CD4-positive, alpha-beta T cell treated with Interleukin-15 for 1 hour (primary cell): Measurements from ENCODE around the gene CDC16.
"Not testable (repeated sequence)": the region's sequence is repeated elsewhere in the genome, so short reads cannot be mapped to it uniquely, and the experiment has no call there.

Experiments
- DNase-seq: peaks from one replicate; pipeline ENCODE4 v3.0.0-alpha.2; 2020

The CDC16 gene

DNA sequence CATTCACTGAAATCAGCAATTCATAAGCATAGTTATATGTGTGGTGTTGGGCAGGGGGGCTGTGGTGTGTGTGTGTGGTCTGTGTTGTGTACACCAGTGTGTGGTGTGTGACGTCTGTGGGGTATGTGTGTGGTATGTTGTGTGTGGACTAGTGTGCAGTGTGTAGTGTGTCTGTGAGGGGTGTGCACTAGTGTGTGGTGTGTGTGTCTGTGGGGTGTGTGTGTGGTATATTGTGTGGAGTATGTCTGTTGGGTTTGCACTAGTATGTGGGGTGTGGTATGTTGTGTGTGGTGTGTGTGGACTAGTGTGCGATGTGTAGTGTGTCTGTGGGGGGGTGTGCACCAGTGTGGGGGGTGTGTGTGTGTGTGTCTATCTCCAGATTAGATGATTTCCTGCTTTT lies 7.2 kb upstream of the CDC16 start:
- no peak for DNase-seq

DNA sequence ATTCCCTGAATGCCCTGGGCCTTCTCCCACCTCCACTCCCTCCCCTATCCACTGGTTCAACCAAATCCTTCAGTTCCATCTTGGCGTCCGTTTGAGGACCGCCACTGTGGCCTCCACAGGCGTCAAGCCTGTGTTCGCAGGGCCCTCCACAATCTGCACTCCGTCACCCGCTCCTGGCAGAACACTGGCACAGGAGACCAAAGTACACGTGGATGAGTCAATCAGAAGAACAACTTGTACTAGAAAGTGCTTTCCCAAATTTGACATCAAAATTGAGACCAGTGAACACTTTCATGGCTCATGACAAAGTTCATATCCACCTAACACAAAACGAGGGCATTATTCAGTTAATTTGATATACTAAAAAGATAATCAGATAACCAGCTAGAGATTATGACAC lies 6.5 kb upstream of the CDC16 start:
- DNase-seq: no peak

DNA sequence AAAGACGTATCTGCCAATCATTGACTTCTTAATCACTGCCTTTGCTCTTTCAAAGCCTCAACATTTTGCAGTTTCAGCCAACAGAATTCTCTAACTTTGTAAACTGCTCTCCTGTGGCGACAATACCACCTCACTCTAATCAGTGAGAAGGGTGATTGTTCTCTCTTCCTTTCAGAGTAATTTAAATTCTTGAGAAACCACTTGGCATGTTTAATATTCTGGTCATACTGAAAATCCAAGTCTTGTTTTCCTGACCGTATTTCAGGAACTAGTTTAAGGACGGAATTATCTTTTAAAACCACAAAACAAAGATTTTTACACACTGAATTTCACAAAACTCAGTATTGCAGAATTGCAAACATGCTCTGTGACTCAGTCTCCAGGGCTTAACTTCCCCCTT lies 5.2 kb upstream of the CDC16 start:
- no peak for DNase-seq

DNA sequence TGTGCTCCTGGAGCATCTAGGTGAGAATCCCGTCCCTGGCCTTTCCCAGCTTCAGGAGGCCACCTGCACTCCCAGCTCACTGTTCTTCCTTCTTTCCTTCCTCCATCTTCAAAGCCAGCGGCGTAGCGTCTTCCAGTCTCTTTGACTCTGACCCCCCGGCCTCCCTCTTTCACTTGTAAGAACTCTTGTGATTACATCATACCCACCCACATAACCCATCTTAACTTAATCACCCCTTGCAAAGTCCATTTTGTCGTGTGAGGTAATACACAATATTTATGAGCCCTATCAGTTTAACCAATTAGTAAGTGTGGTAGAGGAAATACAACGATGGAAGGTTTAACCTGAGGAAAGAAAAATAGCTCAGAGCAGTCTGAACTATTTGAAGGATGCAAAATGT lies 4.6 kb upstream of the CDC16 start:
- no peak for DNase-seq

DNA sequence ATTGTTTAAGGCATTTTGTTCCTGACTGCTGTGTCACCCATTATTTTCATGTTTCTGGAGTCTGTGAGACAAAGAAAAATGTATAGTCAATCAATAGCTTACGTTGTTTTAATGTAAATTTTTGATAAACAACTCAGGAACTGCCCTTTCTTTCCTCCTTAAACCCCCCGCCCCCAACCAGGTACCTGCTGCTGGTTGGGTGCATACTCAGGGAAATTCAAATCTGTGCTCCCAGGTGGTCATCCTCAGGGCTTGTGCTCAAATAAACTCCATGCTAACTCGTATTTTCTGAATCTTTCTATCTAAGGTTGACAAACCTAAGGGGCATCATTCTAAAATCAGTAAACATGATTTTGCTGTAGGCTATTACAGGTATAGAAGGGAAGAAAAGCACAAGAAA lies 4.1 kb upstream of the CDC16 start:
- DNase-seq: no peak

DNA sequence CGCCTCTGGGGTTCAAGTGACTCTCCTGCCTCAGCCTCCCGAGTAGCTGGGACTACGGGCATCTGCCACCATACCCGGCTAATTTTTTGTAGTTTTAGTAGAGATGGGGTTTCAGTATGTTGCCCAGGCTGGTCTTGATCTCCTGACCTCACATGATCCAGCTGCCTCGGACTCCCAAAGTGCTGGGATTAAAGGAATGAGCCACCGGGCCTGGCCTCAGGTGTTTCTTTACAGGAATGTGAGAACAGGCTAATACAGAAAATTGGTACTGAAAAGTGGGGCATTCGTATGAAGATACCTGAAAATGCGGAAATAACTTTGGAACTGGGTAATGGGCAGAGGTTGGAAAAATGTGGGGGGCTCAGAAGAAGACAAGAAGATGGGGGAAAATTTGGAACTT lies 2.8 kb upstream of the CDC16 start:
- DNase-seq: no peak

DNA sequence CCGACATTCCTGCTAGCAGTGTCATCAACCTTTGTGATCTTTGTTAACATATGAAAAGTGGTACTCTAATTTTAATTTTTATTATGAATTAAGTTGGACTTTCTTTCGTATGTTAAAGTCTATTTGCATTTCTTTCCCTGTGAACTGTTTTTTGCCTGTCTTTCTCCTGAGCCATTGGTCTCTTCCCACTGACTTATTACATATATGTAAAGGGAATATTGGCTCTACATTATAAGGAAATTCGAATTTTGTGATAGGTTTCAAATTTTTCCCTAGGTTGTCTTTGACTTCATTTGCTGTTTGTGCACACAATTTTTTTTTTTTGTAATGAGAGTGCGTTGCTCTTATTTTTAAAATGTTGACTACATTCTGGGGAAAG lies 442 bp upstream of the CDC16 start:
- no peak for DNase-seq

DNA sequence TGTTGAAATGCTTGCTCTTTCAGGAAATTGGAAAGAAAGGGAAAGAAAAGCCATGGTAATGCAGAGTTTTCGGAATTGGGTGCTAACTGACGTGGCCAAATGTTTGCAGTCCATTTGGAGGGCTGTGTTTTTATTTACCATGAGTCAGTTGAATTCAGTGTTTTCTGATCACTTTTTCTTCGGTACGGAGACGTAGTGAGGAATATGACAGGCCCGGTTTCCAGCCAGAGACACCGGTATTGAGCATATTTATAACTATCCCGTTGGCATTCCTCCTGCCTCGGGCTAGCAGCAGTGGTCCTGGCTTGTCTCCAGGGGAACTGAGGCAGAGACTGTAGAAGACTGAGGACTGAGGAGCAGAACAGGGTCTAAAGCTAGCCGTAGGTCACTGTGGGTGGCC lies 1.0 kb downstream of the CDC16 start:
- DNase-seq: no peak

DNA sequence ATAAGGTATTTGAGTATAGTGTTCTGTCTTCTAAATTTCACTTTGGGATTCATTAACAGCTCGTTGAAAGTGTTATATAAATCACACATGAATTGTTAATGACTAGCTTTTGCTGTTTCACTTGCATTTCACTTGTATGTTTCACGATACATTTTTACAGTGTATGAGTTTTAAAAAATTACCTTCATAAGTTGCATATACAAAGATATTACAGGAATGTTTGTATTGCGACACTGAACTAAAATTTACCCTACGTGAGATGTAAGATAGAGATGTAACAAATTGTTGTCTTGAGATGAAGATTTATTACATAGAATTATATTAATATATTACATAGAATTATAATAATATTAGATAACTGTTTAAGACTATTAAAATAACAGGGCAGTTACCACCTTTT lies 1.5 kb downstream of the CDC16 start:
- no peak for DNase-seq

DNA sequence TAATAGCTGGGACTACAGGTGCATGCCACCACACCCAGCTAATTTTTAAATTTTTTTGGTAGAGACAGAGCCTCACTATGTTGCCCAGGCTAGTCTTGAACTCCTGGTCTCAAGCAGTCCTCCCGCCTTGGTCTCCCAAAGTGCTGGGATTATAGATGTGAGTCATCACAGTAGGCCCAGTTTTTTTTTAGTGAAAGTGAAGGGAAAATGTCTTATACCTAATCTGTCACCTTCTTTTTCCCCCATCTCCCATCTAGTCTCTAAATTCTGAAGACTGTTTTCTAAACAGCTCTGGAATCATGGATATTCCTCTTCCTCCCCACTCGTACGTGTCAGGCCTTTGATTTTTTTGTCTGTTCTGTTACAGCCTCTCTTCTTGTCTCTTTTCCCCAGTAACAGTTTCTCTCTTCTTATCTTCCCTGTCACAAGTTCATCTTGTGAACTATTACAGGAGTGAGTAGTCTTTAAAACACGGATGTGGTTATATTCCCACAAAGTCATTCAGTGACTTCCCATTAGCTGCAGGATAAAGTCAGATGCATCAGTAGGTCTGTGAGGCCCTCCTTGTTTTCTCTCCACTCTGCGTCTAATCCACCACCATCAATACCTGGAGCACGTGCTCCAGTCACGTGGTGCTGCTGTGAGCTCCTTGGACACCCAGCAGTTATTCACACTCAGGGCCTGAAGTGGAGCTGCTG lies 2.9 kb downstream of the CDC16 start:
- no peak for DNase-seq

DNA sequence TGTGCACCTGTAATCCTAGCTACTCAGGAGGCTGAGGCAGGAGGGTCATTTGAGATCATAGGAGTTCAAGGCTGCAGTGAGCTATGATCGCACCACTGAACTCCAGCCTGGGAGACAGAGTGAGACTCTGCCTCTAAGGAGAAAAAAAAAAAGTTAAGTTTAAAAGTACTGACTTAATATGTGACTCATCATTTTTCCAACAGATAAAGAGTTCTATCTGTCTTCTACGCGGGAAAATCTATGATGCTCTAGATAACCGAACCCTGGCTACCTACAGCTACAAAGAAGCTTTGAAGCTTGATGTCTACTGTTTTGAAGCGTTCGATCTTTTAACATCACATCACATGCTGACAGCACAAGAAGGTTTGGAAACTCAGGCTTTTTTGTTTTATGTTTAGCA lies 7.2 kb downstream of the CDC16 start:
- DNase-seq: no peak

DNA sequence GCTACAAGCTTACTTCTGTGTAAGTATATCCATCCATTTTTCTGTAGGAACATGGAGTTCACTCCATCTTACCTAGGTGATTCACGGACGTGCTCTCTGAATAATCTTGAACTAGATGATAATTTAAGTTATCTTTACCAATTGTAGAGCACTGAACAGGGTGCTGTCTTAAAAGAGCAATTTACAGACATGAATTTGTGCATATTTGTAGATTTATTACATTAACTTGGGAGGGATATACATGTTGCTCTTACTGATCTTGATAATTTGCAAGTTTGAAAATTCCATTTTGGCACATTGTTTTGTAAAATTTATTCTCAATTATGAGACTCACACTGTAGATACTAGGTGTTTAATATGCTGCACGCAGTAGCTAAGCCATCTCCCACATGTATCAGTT lies 9.3 kb downstream of the CDC16 start:
- no peak for DNase-seq

DNA sequence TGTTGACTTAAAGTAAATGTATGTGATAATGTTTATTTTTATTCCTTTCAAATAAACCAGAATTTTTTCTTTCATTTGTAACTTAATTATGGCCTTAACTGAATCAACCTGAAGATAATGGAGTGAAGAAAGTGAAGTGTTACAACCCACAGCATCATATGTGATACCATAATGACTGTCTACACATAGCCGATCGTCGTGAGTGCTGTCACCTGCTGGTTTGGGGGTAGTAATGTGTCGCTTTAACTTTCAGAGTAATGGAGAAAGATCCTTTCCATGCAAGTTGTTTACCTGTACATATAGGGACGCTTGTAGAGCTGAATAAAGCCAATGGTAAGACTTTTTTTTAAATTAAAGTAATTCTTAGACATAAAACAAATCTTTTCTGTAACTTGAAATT lies 9.9 kb downstream of the CDC16 start:
- DNase-seq: no peak

DNA sequence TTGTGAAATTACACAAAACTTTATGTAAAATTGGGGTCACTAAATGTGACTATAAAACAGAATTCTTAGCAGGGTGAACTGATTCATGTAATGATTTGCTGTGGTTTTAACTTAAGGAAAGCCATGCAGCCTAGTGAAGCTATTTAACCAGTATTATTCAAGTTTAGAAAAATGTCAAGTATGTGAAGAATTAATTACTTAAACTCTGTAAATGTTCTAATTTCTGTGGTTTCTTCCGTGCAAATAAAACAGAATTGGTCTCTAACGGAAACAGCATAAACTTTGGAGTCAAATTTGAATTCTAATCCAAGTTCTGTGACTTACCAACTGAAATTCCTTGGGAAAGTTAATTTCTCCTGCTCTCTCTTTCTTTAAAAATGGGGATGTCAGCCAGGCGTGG lies 13.3 kb downstream of the CDC16 start:
- DNase-seq: no peak

DNA sequence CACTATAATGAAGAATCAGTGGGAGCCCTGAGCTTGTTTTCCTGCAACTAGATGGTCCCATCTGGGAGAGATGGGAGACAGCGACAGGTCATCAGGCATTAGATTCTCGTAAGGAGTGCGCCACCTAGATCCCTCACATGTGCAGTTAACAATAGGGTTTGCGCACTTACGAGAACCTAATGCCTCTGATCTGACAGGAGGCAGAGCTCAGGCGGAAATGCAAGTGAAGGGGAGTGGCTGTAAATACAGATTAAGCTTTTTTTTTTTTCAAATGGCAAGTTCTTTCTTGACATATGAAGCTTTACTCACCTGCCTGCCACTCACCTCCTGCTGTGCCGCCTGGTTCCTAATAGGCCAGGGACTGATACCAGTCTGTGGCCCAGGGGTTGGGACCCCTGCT lies 14.4 kb downstream of the CDC16 start:
- DNase-seq: no peak

DNA sequence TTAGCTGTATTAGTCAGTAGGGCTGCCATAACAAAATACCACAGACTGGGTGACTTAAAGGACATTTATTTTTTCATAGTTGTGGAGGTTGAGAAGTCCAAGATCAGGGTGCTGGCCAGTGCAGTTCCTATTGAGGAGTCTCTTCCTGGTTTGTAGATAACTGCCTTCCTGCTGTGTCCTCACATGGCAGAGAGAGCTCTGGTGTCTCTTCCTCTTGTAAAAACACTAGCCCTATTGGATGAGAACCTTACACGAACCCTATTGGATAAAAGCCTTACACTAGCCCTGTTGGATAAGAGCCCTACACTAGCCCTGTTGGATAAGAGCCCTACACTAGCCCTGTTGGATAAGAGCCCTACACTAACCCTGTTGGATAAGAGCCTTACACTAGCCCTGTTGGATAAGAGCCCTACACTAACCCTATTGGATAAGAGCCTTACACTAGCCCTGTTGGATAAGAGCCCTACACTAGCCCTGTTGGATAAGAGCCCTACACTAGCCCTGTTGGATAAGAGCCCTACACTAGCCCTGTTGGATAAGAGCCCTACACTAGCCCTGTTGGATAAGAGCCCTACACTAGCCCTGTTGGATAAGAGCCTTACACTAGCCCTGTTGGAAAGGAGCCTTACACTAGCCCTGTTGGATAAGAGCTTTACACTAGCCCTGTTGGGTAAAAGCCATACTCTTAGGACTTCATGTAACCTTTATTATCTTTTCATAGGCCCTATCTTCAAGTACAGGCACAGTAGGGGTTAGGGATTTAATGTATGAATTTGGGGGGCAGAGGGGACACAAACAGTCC lies 17.1 kb downstream of the CDC16 start:
- DNase-seq: not testable (repeated sequence)

DNA sequence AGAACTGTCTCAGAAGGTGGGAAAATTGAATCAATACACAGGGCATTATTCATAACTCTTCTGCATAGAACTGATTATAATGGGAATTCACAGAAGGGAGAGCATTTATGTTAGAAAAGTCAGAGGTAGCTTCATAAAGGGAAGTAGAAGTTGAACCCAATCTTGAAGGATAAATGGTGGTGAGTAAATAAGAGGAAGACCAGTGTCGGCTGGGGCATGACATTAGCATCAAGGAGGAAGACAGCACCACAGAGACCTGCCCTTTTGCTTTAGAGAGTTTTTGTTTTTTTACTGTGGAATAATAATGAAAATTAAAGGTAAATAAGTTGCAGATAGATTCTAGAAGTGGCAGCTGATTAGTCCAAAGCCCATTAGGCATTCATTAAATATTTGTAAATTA lies 21.9 kb downstream of the CDC16 start:
- no peak for DNase-seq

DNA sequence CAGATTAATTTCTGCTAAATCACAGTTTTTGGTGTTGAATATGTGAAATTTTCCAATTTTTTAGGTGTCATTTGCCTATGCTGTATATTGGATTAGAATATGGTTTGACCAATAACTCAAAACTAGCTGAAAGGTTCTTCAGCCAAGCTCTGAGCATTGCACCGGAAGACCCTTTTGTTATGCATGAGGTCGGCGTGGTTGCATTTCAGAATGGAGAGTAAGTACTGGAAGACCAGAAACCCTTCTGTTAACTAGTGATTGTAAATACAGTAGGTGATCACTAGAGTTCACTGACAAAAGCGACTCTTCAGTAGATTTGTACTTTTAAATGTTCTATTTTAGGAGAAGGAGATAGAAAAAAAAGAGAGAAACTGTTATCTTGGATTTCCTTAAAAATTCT lies 22.3 kb downstream of the CDC16 start:
- no peak for DNase-seq

DNA sequence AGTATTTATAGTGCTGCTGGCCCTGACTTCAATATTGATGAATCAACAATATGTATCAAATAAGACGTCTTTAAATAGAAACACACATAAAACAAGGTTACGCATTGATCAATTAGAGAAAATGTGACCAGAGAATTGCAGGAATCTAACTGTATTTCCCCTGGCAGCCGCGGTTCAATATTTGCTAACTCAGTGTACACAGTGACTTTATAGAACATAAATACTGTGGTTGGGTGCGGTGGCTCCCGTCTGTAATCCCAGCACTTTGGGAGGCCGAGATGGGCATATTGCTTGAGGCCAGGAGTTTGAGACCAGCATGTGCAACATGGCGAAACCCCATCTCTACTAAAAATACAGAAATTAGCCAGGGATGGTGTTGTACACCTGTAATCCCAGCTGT lies 23.9 kb downstream of the CDC16 start:
- DNase-seq: no peak

DNA sequence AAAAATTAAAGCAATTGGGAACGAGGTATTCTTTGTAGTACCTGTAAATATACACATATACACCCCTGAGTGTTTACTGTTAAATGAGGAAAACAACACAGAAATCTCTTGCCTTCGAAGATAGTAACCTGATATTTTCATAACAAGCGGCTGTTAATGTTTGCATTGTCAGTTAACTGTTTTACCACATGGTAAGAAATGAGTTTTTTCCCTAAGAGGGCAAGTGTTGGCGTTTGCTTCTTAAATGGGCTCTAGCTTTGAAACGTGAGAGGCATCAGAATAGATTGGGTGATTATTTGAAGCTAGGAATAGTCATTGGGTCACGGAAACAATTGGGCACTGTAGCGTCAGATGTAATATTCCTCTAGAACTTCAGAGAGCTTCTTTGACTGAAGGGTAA lies 24.7 kb downstream of the CDC16 start:
- DNase-seq: no peak

DNA sequence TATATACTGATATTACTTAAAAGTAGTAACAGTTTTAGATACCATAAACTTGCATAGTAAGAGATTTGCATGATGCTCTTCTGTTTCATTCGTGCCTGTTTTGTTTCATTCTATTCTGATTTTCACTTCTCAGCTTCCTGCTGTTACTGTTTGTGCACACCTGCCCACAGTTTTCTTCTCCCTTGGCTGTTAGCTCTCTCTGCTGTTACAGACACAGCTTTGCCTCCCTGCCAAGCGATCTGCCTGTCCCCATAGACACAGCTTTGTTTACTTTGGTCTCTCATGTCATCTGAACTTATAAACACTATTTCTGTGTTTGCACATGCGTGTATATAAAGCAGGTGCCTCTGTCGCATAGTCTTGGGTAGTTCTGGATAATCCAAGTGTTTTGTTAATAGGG lies 25.3 kb downstream of the CDC16 start:
- no peak for DNase-seq

DNA sequence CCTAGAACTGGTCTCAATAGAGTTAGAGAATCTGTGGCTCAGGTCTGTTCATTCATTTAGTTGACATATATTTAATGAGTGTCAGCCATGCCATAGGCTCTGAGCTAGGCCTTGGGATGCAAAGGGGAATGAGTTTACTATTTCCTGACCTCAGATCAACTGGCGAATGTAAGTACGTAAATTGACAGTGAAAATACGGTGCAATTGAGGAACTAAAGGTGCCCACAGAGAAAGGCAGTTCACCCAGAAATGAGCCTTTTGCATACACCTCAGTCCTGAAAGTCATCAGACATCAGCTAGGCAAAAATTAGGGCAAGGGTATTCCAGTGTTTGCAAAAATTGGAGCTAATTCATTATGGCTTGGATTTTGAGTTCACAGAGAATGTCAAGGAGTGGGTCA lies 26.1 kb downstream of the CDC16 start:
- DNase-seq: no peak

DNA sequence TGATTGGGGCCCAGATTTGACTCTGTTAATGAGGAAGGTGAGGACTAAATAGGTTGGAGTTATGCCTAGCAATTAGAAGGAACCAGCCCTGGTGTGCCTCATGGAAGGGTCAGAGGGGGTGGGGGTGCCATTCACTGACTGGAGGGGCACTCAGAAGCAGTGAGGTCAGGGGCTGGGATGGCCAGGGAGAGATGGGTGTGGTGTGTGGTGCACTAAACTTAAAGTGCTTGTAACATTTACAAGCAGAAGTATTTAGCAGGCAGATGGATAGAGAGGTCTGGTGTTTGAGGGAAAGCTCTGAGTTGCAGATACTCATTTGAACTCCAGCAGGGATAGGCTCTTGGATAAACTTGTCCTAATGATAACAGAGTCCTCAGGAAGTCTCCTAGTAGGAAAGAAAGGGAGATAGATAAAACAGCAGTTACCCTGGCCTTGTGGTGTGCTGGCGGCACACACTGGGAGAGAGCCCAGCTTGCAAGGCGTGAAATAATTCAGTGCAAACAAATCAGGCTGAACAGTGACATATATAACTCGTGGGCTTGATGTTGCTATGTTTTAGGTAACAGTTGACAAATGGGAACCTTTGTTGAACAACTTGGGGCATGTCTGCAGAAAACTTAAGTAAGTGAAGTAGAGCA lies 26.8 kb downstream of the CDC16 start:
- no peak for DNase-seq

DNA sequence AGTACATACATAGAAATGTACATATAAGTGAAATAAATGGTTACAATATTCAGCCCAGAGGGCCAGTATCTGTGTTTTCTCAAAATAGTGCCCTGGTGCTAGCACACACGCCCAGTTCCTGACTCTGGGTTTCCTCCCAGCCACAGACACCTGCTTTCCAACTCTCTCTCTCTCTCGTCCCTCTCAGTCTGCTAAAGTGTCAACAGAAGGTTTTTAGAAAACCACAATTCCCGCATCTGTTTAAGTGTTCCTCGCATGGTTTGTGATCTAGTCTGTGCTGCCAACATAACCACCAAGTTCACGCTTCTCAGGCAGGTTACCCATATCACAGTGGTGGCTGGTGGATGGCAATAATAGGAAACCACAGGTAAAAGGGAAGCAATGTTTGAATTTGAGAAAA lies 28.9 kb downstream of the CDC16 start:
- peak; percentile 40 for DNase-seq
